Measurements from ENCODE around the gene PTDSS2. TPM values are rescaled to one million over a fixed set of nuclear protein-coding genes. Genes with fewer than 3 reads are reported as not detected.
A peak's percentile ranks its signal among the peaks of the same experiment; 100 is the strongest.

Gene PTDSS2
- total and polyA plus RNA-seq, 9 of the 15 experiments (the other 6 are each of a cell fraction or from before 2014, with no cell fraction given): 0.45 to 53.9 (median 17.2) TPM

GRCh38 chr11:460331-461199 is 10.5 kb downstream of the PTDSS2 start (continued):
- TF ChIP-seq KAT7 (CRISPR knock-in tag; IDR thresholded peaks at IDR 0.05; ENCODE audit: borderline replicate concordance): 0 out of 2 replicates have a peak, but pooled peaks have one; percentile 70
- peak; percentile 87 for TF ChIP-seq CCNT2 (IDR thresholded peaks at IDR 0.05; ENCODE audit: borderline replicate concordance, extremely low read depth, insufficient read length, low read depth, low read length)
- no peak for TF ChIP-seq SMAD2 (IDR thresholded peaks at IDR 0.05; ENCODE audit: low read depth, low read length)
- TF ChIP-seq ZBTB34 (CRISPR knock-in tag; IDR thresholded peaks at IDR 0.05): no peak
- no peak for TF ChIP-seq MAFF (IDR thresholded peaks at IDR 0.05; ENCODE audit: low read length)
- no peak for TF ChIP-seq SNRNP70 (optimal IDR thresholded peaks at IDR 0.05; ENCODE audit: low read depth, low read length)
- TF ChIP-seq ZNF398 (CRISPR knock-in tag; IDR thresholded peaks at IDR 0.05): no peak
- peak; percentile 90 for TF ChIP-seq NFIC (IDR thresholded peaks at IDR 0.05)
- peak; percentile 73; the same call in 1 of the 2 replicates for TF ChIP-seq LEF1 (IDR thresholded peaks at IDR 0.05)
- no peak for TF ChIP-seq ARID3B (CRISPR knock-in tag; IDR thresholded peaks at IDR 0.05; ENCODE audit: borderline replicate concordance)
- TF ChIP-seq TGIF2 (CRISPR knock-in tag; IDR thresholded peaks at IDR 0.05): no peak
- no peak for TF ChIP-seq PHB (CRISPR knock-in tag; IDR thresholded peaks at IDR 0.05)
- 0 out of 2 replicates have a peak, but pooled peaks have one; percentile 44 for TF ChIP-seq SMARCC2 (IDR thresholded peaks at IDR 0.05; ENCODE audit: low read depth)
- TF ChIP-seq ZNF134 (CRISPR knock-in tag; conservative IDR thresholded peaks at IDR 0.05): no peak
- TF ChIP-seq MXI1 (IDR thresholded peaks at IDR 0.05; ENCODE audit: low read depth, low read length): 0 out of 2 replicates have a peak, but pooled peaks have one; percentile 69
- no peak for TF ChIP-seq ZNF277 (CRISPR knock-in tag; IDR thresholded peaks at IDR 0.05; ENCODE audit: borderline replicate concordance)
- TF ChIP-seq NR2C2 (CRISPR knock-in tag; IDR thresholded peaks at IDR 0.05): 0 out of 2 replicates have a peak, but pooled peaks have one; percentile 8
- TF ChIP-seq NR2C2 (tag; IDR thresholded peaks at IDR 0.05): no peak
- TF ChIP-seq ZNF740 (CRISPR knock-in tag; IDR thresholded peaks at IDR 0.05): no peak
- TF ChIP-seq ZNF740 (tag; IDR thresholded peaks at IDR 0.05): no peak
- TF ChIP-seq SRSF7 (optimal IDR thresholded peaks at IDR 0.05; ENCODE audit: low read depth, low read length): no peak
